ENCODE results near the gene ADRA1B.
A peak's percentile ranks its signal among the peaks of the same experiment; 100 is the strongest.
"Not testable (repeated sequence)": the region's sequence is repeated elsewhere in the genome, so short reads cannot be mapped to it uniquely, and the experiment has no call there.

Gene ADRA1B

DNA sequence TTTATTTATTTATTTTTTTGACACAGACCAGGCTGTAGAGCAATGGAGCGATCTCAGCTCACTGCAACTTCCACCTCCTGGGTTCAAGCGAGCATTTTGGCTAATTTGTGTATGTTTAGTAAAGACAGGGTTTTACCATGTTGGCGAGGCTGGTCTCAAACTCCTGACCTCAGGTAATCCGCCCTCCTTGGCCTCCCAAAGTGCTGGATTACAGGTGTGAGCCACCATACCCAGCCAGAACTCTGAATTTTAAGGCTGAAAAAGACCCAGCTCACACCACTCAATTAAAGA lies 49.5 kb downstream of the ADRA1B start:
- not testable (repeated sequence) for DNase-seq (ENCODE audit: low read depth in 3 of 3)

DNA sequence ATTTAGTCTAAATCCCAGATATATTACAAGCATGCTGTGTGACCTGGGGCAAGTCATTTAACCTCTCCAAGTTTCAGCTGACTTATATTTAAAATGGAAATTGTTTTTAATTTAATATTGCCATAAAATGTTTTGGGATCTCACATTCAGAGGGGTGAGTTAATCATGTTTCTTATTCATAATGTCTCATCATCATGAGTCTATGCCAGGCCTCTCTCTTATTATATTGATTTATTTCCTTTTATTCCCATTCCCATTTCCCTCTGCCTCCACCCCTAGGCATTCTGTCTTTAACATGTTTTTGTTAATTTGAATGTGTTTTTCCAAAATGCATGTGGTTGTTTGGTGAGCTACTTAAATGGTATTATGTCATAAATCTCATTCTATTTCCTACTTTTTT lies 53.7 kb downstream of the ADRA1B start:
- DNase-seq (ENCODE audit: low read depth in 3 of 3), result no peak

- no peak for DNase-seq (ENCODE audit: low read depth in 3 of 3)
These were observed 54.8 kb downstream of the ADRA1B start for GRCh38 chr5:159971038-159971437.

- DNase-seq (ENCODE audit: low read depth in 3 of 3), result no peak
These were observed 55.2 kb downstream of the ADRA1B start for GRCh38 chr5:159971514-159971913.

DNA sequence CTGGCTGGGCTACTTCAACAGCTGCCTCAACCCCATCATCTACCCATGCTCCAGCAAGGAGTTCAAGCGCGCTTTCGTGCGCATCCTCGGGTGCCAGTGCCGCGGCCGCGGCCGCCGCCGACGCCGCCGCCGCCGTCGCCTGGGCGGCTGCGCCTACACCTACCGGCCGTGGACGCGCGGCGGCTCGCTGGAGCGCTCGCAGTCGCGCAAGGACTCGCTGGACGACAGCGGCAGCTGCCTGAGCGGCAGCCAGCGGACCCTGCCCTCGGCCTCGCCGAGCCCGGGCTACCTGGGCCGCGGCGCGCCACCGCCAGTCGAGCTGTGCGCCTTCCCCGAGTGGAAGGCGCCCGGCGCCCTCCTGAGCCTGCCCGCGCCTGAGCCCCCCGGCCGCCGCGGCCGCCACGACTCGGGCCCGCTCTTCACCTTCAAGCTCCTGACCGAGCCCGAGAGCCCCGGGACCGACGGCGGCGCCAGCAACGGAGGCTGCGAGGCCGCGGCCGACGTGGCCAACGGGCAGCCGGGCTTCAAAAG lies 55.7 kb downstream of the ADRA1B start:
- DNase-seq (ENCODE audit: low read depth in 3 of 3), result no peak

DNA sequence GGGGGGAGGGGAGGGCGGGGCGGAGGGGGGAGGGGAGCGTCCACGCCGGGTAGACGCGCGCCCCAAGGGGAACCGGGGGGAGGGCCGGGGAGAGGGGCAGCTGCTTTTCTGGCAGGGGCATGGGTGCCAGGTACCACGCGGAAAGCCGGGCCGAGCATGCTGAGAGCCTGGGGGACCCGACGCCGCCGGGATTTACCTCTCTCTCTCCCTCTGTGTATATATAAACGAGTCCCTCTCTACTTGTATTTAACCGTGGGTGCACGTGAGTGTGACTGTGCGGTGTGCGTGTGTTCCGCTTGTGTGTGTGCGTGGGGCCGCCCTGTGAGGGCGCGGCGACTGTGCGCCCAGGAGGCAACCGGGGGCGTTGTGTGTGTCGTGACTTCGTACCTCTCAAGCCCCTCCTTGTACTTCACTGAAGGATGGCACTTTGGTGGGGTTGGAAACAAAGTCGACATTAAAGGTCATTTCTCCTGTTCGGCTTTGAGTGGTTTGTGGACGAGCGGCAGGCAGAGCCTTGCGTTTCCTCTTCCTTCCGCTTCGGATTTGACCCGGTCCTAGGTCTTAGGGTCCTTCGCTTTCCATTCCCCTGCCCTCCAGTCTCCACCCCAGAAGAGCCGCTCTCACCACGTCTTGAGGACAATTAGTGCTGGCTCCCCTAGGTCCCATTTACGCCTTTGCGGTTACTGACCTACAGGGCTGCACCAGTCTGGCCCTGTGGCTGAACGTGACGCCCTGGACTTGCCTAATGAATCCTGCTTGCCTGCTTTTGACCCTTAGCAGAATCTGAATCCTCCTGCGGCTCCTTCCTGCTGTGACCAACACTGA lies 56.5 kb downstream of the ADRA1B start:
- DNase-seq (ENCODE audit: low read depth in 3 of 3), result no peak

GRCh38 chr5:159975462-159976019 lies 59.3 kb downstream of the ADRA1B start:
- DNase-seq (ENCODE audit: low read depth in 3 of 3), result no peak

GRCh38 chr5:159976921-159977320 lies 60.6 kb downstream of the ADRA1B start:
- DNase-seq (ENCODE audit: low read depth in 3 of 3), result no peak

DNA sequence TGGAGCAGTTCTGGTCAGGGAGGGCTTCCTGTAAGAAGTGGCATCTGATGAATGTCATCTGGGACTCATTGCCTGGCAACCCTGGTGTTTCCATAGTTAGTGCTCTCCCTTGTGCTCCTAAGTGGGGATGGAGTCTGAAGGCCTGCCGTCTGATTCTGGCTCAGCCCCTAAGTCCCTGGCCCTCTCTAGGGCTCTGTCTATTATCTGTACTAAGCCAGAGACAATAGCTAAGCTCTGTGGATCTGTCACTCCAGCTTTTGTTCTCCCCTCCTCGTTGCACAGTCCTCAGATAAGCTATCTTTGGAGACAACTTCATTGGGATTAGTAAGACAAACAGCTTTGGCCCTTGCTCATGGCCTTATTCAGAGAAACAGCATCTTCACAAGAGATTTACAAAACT lies 62.1 kb downstream of the ADRA1B start:
- no peak for DNase-seq (ENCODE audit: low read depth in 3 of 3)

DNA sequence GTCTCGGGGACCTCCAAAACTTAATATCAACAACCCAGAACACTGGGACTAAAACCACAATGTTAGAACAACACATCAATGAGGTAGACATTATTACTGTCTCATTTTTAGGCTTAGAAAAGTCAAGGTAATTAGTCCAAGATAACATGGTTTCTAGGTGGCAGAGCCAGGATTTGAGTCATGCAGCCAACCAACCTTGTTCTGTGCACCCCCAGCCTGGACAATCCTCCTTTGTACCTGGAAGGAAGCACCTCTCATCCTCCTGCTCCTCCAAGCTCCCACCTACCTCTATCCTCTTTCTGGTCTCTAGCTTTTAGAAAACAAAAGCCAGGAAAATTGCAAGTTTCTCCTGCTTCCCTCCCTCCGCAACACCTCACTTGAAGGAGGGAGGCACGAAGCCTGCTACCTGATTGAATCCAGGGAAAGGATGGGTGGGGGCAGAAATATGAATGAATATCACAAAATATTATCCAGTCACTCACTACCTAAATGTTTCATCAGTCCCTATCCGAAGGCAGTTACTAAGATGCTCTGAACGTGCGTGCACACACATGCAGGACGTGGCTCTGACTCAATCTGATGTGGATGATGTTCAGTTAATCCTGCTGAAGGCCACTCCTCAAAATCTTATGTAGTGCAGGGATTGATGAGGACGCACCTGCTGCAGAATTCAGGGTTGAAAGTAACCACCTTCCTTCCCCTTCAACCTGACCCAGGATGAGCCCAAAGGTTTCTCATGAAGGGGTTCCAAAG lies 66.3 kb downstream of the ADRA1B start:
- no peak for DNase-seq (ENCODE audit: low read depth in 3 of 3)

- peak; percentile 46 to 62 (median 60) for DNase-seq (ENCODE audit: low read depth in 3 of 3)
These were observed 70.9 kb downstream of the ADRA1B start for GRCh38 chr5:159987031-159987674.

- DNase-seq (ENCODE audit: low read depth in 3 of 3), result no peak
These were observed 74.2 kb downstream of the ADRA1B start for GRCh38 chr5:159990506-159990905.

DNA sequence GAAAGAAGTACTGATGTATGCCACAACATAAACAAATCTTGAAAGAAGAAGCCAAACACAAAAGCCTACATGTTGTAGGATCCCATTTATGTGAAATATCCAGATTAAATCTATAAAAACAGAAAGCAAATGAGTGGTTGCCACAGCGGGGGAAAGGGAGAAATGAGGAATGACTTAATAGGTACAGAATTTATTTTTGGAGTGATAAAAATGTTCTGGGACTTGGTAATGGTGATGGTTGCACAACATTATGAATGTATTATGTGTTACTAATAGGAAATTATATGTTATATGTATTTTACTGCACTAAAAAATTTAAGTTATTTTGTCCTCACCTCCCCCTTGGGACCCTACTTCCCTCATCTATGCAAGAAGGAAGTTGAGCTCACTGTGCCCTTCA lies 76.3 kb downstream of the ADRA1B start:
- no peak for DNase-seq (ENCODE audit: low read depth in 3 of 3)

- DNase-seq (ENCODE audit: low read depth in 3 of 3), result no peak
These were observed 76.9 kb downstream of the ADRA1B start for GRCh38 chr5:159993194-159993593.

GRCh38 chr5:159995907-159996306 lies 79.6 kb downstream of the ADRA1B start:
- no peak for DNase-seq (ENCODE audit: low read depth in 3 of 3)

- no peak for DNase-seq (ENCODE audit: low read depth in 3 of 3)
These were observed 85.2 kb downstream of the ADRA1B start for GRCh38 chr5:160001457-160001856.

GRCh38 chr5:160007514-160007913 lies 91.2 kb downstream of the ADRA1B start:
- DNase-seq (ENCODE audit: low read depth in 3 of 3), result no peak

DNA sequence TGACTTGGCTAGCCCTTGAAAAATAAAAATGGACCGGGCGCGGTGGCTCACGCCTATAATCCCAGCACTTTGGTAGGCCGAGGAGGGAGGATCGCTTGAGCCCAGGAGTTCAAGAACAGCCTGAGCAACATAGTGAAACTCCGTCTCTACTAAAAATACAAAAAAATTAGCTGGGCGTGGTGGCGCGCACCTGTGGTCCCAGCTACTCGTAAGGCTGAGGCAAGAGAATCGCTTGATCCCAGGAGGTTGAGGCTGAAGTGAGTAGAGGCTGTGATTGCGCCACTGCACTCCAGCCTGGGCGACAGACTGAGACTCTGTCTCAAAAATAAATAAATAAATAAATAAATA lies 92.2 kb downstream of the ADRA1B start:
- DNase-seq (ENCODE audit: low read depth in 3 of 3), result not testable (repeated sequence)

DNA sequence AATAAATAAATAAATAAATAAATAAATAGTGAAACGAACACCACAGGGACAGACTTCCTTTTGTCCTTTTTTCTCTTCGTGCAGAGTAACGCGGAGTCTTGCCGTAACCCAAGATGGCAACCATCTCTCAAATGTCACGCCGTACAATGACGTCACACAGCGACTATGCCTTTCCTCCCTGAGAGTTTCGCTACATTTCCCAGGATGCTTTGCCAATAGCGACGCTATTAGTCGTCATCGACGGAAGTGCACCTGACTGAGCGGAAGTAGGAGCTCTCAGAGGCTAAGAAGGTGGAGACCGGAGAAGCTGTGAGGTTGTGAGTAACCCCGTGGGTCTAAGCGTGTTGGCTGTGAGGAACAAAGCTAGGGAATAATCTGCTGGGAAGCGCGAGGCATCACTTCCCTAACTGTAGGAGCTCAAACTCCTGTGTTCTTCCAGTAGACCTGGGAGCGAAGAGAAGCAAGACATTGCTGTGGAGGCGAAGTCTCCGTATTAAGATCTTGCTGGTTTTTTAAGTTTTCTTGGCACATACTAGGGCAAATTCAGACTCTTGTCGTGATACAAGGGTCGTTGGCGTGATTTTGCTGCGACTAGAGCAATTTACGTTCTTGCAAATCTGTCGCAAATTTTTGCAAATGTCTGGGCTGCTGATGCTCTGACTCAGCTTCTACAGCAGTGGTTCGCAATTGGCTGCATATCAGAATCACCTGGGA lies 92.8 kb downstream of the ADRA1B start, which contains the start of gene TTC1:
TSS of gene TTC1 (plus strand) at position 263 of the 714 bp plus-strand sequence. CDS start 1,390 bp downstream, outside the sequence.
- peak; percentile 78 to 88 (median 87) for DNase-seq (ENCODE audit: low read depth in 3 of 3)

DNA sequence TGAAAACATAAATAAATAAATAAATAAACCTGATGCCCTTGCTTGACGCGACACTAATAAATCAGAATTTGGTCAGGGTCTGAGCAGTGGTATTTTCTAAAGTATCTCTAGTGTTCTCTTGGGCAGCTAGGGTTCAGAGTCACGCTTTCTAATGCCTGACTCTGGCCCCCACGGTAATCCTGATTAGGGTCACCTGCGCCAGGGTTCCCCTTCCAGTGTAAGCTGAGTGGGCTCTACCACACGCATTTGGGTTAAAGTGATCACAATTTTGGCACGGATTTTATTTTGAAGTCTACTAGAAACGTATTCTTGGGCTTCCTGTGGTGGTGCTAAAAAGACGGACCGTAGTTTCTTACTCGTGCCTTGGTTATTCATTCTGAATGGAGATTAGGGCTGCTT lies 93.3 kb downstream of the ADRA1B start:
- no peak for DNase-seq (ENCODE audit: low read depth in 3 of 3)

DNA sequence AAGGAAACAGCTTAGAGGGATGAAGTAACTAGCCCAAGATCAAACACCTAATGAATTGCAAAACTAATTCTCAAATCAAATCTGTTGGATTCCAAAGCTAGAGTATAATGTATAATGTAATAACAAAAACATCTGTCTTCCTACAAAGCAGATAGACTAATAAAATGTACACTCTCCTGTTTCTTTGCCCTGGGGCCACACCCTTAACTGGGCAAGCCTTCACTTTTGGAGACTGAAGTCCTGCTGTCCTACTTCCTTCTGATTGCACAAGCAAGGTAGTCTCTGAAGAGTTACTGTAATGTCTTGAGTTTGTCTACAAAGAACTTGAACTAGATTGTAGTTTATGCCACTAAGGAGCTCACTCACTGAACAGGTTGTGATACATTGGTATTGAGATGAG lies 95.2 kb downstream of the ADRA1B start:
- DNase-seq (ENCODE audit: low read depth in 3 of 3), result no peak

GRCh38 chr5:160014197-160014596 lies 97.9 kb downstream of the ADRA1B start:
- DNase-seq (ENCODE audit: low read depth in 3 of 3), result not testable (repeated sequence)

Measured in stimulated activated CD4-positive, alpha-beta T cell treated with anti-CD3 and anti-CD28 coated beads, TNF-alpha, amount 100 ng/mL, for 48 hours (primary cell).